ACHN (cell line): ENCODE data around the gene UTP25.
A peak's percentile ranks its signal among the peaks of the same experiment; 100 is the strongest.

Experiments
- DNase-seq: peaks from one replicate; pipeline ENCODE4 v3.0.0-alpha.2; 2015
- in situ Hi-C: cut with HindIII; loops from 2 replicates; pipeline ENCODE4 v1.10.0; 2017; ENCODE audit warnings: low sequenced_read_pairs, low pct_ligation_motif_present, low pct_unique_long_range_greater_than_20kb

The UTP25 gene

GRCh38 chr1:209803568-209803967 is 24.2 kb upstream of the UTP25 start:
- in situ Hi-C loops, result no loop called here
- DNase-seq, result no peak

GRCh38 chr1:209805341-209805781 is 22.4 kb upstream of the UTP25 start:
- DNase-seq, result no peak
- in situ Hi-C loops, result no loop called here

- in situ Hi-C loops, result no loop called here
- peak; percentile 85 for DNase-seq
Observed at GRCh38 chr1:209805875-209806760, 21.7 kb upstream of the UTP25 start, which contains the start of gene IRF6. Gene IRF6, minus strand, starts transcription at chr1:209806142. Its CDS starts 4,729 bp downstream, at chr1:209801413.

- no peak for DNase-seq
- in situ Hi-C loops, result no loop called here
Observed at GRCh38 chr1:209807509-209807908, 20.3 kb upstream of the UTP25 start.

GRCh38 chr1:209808059-209808581 is 19.7 kb upstream of the UTP25 start:
- in situ Hi-C loops, result no loop called here

GRCh38 chr1:209809611-209810010 is 18.2 kb upstream of the UTP25 start:
- no peak for DNase-seq
- in situ Hi-C loops, result no loop called here

More at GRCh38 chr1:209808059-209808581, 19.7 kb upstream of the UTP25 start:
- peak; percentile 45 for DNase-seq

GRCh38 chr1:209810783-209811182 is 17.0 kb upstream of the UTP25 start:
- no peak for DNase-seq
- in situ Hi-C loops, result no loop called here

GRCh38 chr1:209813902-209814301 is 13.9 kb upstream of the UTP25 start:
- no peak for DNase-seq
- in situ Hi-C loops, result no loop called here

GRCh38 chr1:209815490-209815889 is 12.3 kb upstream of the UTP25 start:
- no peak for DNase-seq
- in situ Hi-C loops, result no loop called here

GRCh38 chr1:209815931-209816341 is 11.8 kb upstream of the UTP25 start:
- DNase-seq, result no peak
- in situ Hi-C loops, result no loop called here

- in situ Hi-C loops, result no loop called here
- no peak for DNase-seq
Observed at GRCh38 chr1:209816923-209817322, 10.8 kb upstream of the UTP25 start.

- DNase-seq, result no peak
- in situ Hi-C loops, result no loop called here
Observed at GRCh38 chr1:209817691-209818090, 10.1 kb upstream of the UTP25 start.

GRCh38 chr1:209819058-209819457 is 8.7 kb upstream of the UTP25 start:
- no peak for DNase-seq
- in situ Hi-C loops, result no loop called here

GRCh38 chr1:209820986-209821385 is 6.8 kb upstream of the UTP25 start:
- no peak for DNase-seq
- in situ Hi-C loops, result no loop called here

GRCh38 chr1:209822706-209823105 is 5.1 kb upstream of the UTP25 start:
- DNase-seq, result no peak
- in situ Hi-C loops, result no loop called here

GRCh38 chr1:209823143-209824041 is 4.4 kb upstream of the UTP25 start:
- DNase-seq, result peak; percentile 64
- in situ Hi-C loops, result no loop called here

GRCh38 chr1:209825591-209826434 is 2.0 kb upstream of the UTP25 start:
- no peak for DNase-seq

GRCh38 chr1:209829716-209830115 is 1.9 kb downstream of the UTP25 start:
- DNase-seq, result peak; percentile 29
- in situ Hi-C loops, result no loop called here

More at GRCh38 chr1:209825591-209826434, 2.0 kb upstream of the UTP25 start:
- in situ Hi-C loops, result no loop called here
